ENCODE measurements around the gene SURF4.

GRCh38 chr9:133315997-133316396 lies 59.9 kb downstream of the SURF4 start:
- TF ChIP-seq, protein P1, sequence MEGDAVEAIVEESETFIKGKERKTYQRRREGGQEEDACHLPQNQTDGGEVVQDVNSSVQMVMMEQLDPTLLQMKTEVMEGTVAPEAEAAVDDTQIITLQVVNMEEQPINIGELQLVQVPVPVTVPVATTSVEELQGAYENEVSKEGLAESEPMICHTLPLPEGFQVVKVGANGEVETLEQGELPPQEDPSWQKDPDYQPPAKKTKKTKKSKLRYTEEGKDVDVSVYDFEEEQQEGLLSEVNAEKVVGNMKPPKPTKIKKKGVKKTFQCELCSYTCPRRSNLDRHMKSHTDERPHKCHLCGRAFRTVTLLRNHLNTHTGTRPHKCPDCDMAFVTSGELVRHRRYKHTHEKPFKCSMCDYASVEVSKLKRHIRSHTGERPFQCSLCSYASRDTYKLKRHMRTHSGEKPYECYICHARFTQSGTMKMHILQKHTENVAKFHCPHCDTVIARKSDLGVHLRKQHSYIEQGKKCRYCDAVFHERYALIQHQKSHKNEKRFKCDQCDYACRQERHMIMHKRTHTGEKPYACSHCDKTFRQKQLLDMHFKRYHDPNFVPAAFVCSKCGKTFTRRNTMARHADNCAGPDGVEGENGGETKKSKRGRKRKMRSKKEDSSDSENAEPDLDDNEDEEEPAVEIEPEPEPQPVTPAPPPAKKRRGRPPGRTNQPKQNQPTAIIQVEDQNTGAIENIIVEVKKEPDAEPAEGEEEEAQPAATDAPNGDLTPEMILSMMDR (IDR thresholded peaks at IDR 0.05; ENCODE audit: borderline replicate concordance, extremely low read depth, low read length, poor library complexity, severe bottlenecking): no peak
- TF ChIP-seq EZH2 (IDR thresholded peaks at IDR 0.05; ENCODE audit: borderline replicate concordance, low read depth, low read length, severe bottlenecking): no peak
